Lower leg skin (tissue), 4 donors: ENCODE data around the gene NGB. TPM values are rescaled to one million over a fixed set of nuclear protein-coding genes. Genes with fewer than 3 reads are reported as not detected.

Experiments
- DNase-seq, 2 donors: peaks; one replicate each; pipeline ENCODE4 v3.0.0-alpha.2; 2019; ENCODE audit warnings: low spot score in 2 of 2
- H3K4me3 ChIP-seq: fragments of 200-600 bp; sonication (generic); 2 replicates; pipeline ENCODE4 v1.5.1; 2017; ENCODE audit warnings: mild to moderate bottlenecking, low read depth; ENCODE audit not compliant: poor library complexity, severe bottlenecking
- POLR2A ChIP-seq, 2 donors: fragments of 450-650 bp; IDR thresholded peaks; one replicate each; pipeline ENCODE4 v1.6.1; 2016 to 2017; ENCODE audit warnings: antibody characterized with exemption in 2 of 2, mild to moderate bottlenecking in 1 of 2, moderate library complexity in 1 of 2
- WGBS, 2 donors: methylation state at CpG; one replicate each; pipeline ENCODE4 v1.1.5; 2018; 5-methylcytosine and 5-hydroxymethylcytosine counted together
- intact Hi-C: fragments of 100-400 bp; cut with DNase I; formaldehyde crosslinking; loops from one replicate; pipeline ENCODE4 v1.15.0; 2023; ENCODE audit warnings: low total_unique reads
- total RNA-seq, 4 donors: library from RNA; depleted of rRNA; stranded (reverse); fragments of >200 nt; gene quantifications; one replicate each; pipeline ENCODE4 v1.1.0, GENCODE V29; 2016
- TF ChIP-seq, protein P1 (sequence below), 3 donors: fragments of 450-650 bp; IDR thresholded peaks; one replicate each; pipeline ENCODE4 v1.5.1; 2016; ENCODE audit warnings: antibody characterized with exemption in 3 of 3, mild to moderate bottlenecking in 3 of 3, moderate library complexity in 2 of 3

NGB gene
- total RNA-seq, 4 donors from 2014 or later, result not detected

DNA sequence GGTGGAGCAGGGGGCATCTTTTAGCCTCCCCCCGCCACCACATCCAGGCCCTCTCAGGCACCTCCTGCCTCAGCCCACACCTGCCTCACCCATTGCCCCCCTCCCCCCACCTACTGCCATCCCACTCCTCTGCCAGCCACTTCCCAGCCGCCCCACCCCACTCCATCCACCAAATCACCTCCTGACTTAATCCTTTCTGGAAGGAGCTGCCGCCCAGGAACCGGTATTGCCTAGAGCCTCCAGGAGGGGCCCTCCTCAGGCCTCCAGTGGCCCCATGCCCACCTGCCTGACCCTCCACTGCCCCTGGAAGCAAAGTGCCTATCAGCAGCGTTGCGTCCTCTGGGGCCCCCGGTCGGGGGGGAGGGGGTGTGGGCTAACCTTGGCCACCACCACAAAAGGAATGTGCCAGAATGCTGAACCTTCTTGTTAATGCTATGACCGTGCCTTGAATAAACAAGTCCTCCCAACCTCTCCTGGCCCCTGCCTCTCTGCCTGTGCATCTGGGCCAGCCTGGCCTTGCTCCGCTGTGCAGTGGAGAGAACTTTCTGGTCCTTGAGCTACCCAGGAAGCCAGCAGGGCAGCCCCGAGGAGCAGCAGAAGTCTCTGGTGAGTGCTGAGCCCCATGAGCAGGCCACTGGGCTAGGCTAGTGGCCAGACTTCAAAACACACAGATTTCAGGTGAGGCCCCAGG is 11.8 kb downstream of the NGB start:
- no peak overlapping the region for H3K4me3 ChIP-seq
- TF ChIP-seq, protein P1, sequence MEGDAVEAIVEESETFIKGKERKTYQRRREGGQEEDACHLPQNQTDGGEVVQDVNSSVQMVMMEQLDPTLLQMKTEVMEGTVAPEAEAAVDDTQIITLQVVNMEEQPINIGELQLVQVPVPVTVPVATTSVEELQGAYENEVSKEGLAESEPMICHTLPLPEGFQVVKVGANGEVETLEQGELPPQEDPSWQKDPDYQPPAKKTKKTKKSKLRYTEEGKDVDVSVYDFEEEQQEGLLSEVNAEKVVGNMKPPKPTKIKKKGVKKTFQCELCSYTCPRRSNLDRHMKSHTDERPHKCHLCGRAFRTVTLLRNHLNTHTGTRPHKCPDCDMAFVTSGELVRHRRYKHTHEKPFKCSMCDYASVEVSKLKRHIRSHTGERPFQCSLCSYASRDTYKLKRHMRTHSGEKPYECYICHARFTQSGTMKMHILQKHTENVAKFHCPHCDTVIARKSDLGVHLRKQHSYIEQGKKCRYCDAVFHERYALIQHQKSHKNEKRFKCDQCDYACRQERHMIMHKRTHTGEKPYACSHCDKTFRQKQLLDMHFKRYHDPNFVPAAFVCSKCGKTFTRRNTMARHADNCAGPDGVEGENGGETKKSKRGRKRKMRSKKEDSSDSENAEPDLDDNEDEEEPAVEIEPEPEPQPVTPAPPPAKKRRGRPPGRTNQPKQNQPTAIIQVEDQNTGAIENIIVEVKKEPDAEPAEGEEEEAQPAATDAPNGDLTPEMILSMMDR (IDR thresholded peaks at IDR 0.05), result no peak
- no peak for TF ChIP-seq POLR2A (IDR thresholded peaks at IDR 0.05)
- DNase-seq, result no peak
- intact Hi-C loops, result no loop called here
- 72 to 73% methylated on average over 11 of the region's 11 CpGs for WGBS, 2 donors

DNA sequence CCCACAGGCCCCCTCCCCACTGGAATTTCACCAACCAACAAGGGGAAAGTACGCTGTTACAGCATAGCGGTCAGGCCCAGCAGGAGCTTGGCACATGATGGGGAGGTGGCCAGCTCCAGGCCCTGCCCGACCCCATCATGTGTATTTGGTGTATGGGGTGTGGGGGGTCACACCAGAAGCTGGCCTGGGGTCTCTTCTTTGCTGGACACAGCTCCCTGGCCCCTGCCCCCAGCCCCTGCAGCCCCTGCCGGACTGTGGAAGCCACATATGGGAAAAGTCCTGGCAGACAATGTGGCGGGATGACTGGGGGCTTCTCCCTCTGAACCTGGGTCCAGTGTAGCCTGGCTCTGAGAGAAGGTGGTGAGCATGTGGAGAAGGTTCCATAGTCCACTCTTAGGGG is 12.4 kb downstream of the NGB start:
- intact Hi-C loops, result no loop called here
- TF ChIP-seq POLR2A (IDR thresholded peaks at IDR 0.05), result no peak
- TF ChIP-seq, protein P1 (IDR thresholded peaks at IDR 0.05), result no peak
- WGBS, 2 donors, result 89 to 91% methylated on average over 5 of the region's 5 CpGs
- no peak for DNase-seq
- H3K4me3 ChIP-seq, result no peak overlapping the region

DNA sequence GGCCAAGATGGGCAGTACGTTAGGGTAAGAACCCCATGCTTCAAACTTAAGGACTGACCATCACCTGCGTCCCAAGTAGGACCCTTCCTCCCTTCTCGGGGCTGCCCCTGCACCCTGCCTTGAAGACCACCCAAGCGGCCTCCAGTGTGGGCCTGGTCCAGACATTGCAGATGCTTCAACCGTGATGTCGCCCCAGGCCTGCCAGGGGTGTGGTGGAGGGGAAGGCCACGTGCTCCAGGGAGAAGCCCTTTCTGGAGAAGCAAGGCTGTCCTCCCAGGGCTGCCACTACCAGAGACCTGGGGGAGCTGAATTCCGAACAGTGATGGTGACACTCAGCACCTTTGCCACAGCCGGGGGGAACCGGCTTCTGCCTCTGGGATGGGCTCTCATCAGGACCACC is 13.3 kb downstream of the NGB start:
- WGBS, 2 donors, result 83 to 90% methylated on average over 10 of the region's 10 CpGs
- DNase-seq, result no peak
- intact Hi-C loops, result no loop called here
- TF ChIP-seq, protein P1 (IDR thresholded peaks at IDR 0.05), result no peak
- no peak for TF ChIP-seq POLR2A (IDR thresholded peaks at IDR 0.05)
- H3K4me3 ChIP-seq, result no peak overlapping the region

DNA sequence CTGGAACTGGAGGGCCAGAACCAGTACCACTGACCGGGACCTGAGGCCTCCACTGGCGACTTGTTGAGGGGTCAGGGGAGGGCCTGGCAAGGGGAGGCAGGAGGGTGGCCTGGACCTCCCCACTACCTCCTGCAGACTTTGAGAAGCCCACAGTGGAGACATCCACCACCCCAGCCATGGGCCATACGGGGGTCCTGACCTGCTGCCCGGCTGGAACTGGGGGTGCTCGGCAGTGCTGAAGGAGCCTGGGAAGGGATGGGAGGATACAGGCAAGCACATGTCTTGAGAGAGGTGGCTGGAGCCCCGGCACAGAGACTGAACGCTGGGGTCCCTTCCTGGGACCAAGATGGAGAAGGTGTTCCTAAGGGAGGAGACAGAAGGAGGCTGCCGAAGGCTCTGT is 14.3 kb downstream of the NGB start:
- TF ChIP-seq POLR2A (IDR thresholded peaks at IDR 0.05), result no peak
- TF ChIP-seq, protein P1 (IDR thresholded peaks at IDR 0.05), result no peak
- no peak overlapping the region for H3K4me3 ChIP-seq
- intact Hi-C loops, result no loop called here
- DNase-seq, result no peak
- 88 to 91% methylated on average over 8 of the region's 8 CpGs for WGBS, 2 donors

DNA sequence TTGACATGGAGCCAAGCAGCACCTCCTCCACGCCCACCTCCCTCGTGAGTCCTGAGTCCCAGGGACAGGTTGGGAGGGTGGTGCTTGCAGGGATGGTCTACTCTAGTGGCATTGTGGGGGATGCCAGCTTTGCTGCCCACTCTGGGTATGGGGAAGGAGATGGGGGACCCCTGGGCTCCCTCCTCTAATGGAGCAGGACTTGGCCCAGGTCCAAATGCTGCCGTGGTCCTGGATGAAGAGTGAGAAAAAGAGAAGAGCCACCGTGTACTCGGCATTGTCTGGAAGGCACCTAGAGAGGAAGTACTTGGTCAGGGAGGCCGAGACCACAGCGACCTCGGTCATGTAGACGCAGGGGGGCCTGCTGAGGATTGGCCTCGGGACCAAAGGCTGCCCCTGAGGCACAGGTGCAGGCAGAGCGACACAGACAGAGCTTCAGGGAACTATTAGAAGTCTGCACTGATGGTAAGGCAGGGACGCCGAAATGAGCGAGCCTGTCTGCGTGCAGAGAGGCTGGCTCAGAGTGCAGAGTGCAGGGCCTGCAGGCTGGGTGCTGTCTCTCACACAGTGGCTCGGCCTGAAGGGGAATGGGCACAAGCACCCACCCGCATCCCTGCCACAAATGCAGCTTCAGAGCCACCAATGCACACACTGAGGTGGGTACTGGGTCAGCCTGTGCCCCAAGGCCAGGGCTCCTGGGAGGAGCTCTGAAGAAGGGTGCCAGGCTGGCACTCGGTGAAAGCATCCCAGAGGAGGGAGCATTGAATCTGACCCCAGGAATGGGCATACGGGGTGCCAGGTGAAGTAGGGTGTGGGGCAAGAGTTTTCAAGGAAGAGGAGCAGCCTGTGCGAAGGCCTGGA is 17.4 kb downstream of the NGB start:
- H3K4me3 ChIP-seq, result no peak overlapping the region
- intact Hi-C loops, result no loop called here
- TF ChIP-seq POLR2A (IDR thresholded peaks at IDR 0.05), result no peak
- TF ChIP-seq, protein P1 (IDR thresholded peaks at IDR 0.05), result no peak
- DNase-seq, result no peak
- WGBS, 2 donors, result 67 to 68% methylated on average over 20 of the region's 20 CpGs
